Astrocyte of the cerebellum (primary cell): ENCODE data around the gene PTPRK.
A peak's percentile ranks its signal among the peaks of the same experiment; 100 is the strongest.

ENCODE experiments used
- DNase-seq: peaks from one replicate; pipeline ENCODE4 v3.0.0-alpha.2; 2011; ENCODE audit warnings: low read depth
- H3K4me3 ChIP-seq: 2 replicates; pipeline ENCODE4 v1.5.1; 2011; ENCODE audit warnings: mild to moderate bottlenecking, low read depth, low read length, moderate library complexity
- in situ Hi-C: cut with HindIII; loops from 2 replicates; pipeline ENCODE4 v1.10.0; 2017; ENCODE audit warnings: low sequenced_read_pairs
- TF ChIP-seq, protein P1 (sequence below): IDR thresholded peaks from 2 replicates; pipeline ENCODE4 v1.5.1; 2012; ENCODE audit warnings: low read length, low read depth, moderate library complexity, mild to moderate bottlenecking; ENCODE audit errors: missing control alignments

Gene PTPRK

DNA sequence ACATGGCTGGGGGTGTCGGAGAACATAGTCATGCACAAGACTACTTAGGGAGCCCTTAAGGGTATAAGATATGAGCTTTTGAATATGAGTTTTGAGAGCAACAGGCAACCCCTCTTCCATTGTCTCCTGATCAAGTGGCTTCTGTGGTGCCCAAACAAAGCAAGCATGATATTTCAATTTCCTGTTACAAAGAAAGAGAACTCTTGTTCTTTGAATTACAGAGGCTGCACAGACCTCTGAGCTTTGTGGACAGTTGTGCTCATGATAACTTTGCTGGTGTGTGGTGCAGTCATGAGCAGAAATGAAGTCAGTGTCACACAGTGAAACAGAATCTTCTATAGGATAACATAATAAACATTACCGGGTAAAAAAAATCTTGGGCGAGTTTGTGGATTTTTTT, 552.7 kb downstream of the PTPRK start:
- in situ Hi-C loops: no loop called here
- TF ChIP-seq, protein P1, sequence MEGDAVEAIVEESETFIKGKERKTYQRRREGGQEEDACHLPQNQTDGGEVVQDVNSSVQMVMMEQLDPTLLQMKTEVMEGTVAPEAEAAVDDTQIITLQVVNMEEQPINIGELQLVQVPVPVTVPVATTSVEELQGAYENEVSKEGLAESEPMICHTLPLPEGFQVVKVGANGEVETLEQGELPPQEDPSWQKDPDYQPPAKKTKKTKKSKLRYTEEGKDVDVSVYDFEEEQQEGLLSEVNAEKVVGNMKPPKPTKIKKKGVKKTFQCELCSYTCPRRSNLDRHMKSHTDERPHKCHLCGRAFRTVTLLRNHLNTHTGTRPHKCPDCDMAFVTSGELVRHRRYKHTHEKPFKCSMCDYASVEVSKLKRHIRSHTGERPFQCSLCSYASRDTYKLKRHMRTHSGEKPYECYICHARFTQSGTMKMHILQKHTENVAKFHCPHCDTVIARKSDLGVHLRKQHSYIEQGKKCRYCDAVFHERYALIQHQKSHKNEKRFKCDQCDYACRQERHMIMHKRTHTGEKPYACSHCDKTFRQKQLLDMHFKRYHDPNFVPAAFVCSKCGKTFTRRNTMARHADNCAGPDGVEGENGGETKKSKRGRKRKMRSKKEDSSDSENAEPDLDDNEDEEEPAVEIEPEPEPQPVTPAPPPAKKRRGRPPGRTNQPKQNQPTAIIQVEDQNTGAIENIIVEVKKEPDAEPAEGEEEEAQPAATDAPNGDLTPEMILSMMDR: no peak
- no peak overlapping the region for H3K4me3 ChIP-seq
- DNase-seq: no peak

DNA sequence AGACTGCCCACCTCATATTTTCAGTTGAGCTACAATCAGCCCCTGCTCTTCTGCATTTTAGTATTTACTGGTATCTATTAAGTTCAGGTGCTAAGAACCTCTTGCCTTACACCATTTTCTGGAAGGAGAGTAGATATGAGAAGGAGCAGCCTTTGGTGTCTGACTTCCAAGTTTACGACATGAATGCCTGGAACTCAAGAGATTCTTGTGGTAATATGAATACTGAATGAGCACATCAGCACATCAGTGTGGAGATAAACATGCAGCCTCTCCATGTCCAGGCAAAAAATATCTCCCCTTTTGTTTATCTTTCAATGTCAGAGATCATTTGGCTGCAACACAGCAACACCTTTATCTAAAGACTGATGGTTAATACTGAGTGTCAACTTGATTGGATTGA, 553.8 kb downstream of the PTPRK start:
- H3K4me3 ChIP-seq: no peak overlapping the region
- in situ Hi-C loops: no loop called here
- no peak for DNase-seq
- TF ChIP-seq, protein P1: no peak

DNA sequence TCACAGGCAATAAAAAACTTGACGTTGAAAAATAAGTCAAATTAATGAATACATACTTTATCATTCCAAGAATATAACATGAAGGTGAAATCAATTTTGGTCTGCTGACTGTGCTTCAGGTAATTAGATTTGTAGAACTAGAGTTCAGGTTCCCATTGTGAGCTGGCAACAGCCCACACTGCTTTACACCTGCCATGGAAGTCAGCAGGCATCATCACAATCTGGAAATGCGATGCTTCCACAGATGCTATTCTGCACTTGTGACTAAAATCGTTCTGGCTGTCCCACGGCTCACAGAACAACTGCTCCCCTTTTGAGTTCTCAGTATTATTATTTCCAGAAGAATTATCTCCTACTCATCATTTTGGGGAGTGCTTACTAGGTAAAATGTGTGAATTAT, 556.9 kb downstream of the PTPRK start:
- H3K4me3 ChIP-seq: no peak overlapping the region
- TF ChIP-seq, protein P1: no peak
- DNase-seq: no peak
- in situ Hi-C loops: no loop called here

DNA sequence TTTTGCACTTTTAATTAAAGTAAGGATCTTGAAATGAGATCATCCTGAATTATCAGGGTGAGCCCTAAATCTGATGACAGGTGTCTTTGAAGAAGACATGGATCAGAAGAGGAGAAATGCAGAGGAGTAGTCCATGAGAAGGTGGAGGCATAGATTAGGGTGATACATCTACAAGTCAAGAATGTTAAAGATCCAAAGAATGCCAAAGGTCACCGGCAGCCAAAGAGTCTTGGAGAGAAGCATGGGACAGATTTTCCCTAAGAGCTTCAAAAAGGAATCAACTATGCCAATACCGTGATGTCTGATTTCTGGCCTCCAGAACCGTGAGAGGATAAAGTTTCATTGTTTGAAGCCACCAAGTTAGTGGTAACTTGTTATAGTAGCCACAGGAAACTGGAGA, 560.5 kb downstream of the PTPRK start:
- no peak for DNase-seq
- TF ChIP-seq, protein P1: no peak
- no peak overlapping the region for H3K4me3 ChIP-seq
- in situ Hi-C loops: no loop called here

DNA sequence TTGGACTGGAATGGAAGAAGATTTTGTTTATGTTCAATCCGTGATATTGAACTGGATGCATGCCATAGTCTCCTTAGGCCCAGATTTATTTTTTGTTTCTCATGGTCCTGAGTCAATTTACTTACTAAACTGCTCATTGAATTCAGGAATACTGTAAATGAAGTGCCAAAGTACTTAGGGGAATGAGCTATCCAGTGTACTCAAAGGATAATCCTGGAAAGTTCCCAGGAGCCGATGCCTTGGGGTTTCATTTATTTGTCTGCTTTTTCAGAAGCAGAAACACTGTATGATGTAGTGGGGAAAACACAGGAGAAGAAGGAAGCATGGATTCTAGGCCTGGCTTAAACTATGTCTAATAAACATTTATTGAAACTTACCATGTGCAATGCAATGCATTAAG, 563.4 kb downstream of the PTPRK start:
- TF ChIP-seq, protein P1: no peak
- in situ Hi-C loops: no loop called here
- H3K4me3 ChIP-seq: no peak overlapping the region
- DNase-seq: no peak

DNA sequence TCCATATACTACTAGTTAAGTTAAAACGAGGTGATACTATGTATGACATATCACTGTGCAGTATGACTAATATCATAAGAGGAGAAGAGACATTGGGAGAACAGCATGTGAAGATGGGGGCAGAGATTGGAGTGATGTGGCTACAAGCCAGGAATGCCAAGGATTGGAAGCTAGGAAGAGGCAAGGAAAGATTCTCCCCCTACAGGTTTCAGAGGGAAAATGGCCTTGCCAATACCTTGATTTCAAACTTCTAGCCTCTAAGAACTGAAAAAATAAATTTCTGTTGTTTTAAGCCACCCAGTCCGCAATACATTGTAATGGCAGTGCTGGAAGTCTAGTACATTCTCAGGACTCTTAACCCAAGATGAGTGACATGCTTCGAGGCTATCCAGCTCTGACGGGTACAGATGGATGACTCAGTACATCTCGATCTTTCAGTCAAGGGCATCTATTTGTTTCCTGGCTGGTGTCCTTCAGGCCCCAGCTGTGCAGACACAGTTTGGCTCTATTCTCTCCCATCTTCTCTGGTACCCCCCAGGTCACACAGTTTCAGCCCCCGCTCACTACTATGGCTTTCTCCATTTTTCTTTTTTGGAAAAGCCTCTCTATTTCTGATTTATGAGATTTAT, 564.0 kb downstream of the PTPRK start:
- H3K4me3 ChIP-seq: no peak overlapping the region
- TF ChIP-seq, protein P1: peak; percentile 14
- in situ Hi-C loops: no loop called here
- DNase-seq: no peak
